Transverse colon (tissue), 4 donors: ENCODE measurements around the gene FXYD5.

Source experiments
- CTCF ChIP-seq, 5 experiments: fragments of 200-600 bp in 3 of 5; fragments of 450-650 bp in 2 of 5; sonication (generic) in 3 of 5; IDR thresholded peaks; 1 replicate in 2 of 5; 2 replicates in 3 of 5; pipeline ENCODE4 v1.5.1; 2016 to 2017; ENCODE audit warnings: antibody characterized with exemption in 5 of 5, inconsistent platforms in 3 of 5, mild to moderate bottlenecking in 2 of 5, moderate library complexity in 1 of 5
- EP300 ChIP-seq: sonication (generic); formaldehyde crosslinking; IDR thresholded peaks from one replicate; pipeline ENCODE4 v1.6.1; 2017; ENCODE audit warnings: antibody characterized with exemption, low read depth
- POLR2A ChIP-seq: fragments of 450-650 bp; IDR thresholded peaks from one replicate; pipeline ENCODE4 v1.6.1; 2016; ENCODE audit warnings: antibody characterized with exemption, mild to moderate bottlenecking, moderate library complexity
- POLR2AphosphoS5 ChIP-seq, 3 donors: sonication (generic); formaldehyde crosslinking; IDR thresholded peaks; one replicate each; pipeline ENCODE4 v1.6.1; 2016; ENCODE audit warnings: antibody characterized with exemption in 3 of 3

GRCh38 chr19:35214766-35215422 is 60.4 kb downstream of the FXYD5 start:
- no peak for TF ChIP-seq CTCF (IDR thresholded peaks at IDR 0.05)
- no peak for TF ChIP-seq POLR2A
- no peak for TF ChIP-seq POLR2AphosphoS5 (IDR thresholded peaks at IDR 0.05)
- no peak for TF ChIP-seq EP300
